DOHH2 (cell line): ENCODE results near the gene PTPRN2.

Experiments used
- CTCF ChIP-seq: fragments of 200-600 bp; sonication (generic); IDR thresholded peaks from one replicate; pipeline ENCODE4 v1.5.1; 2014; ENCODE audit warnings: antibody characterized with exemption, mild to moderate bottlenecking, low read depth, low read length; ENCODE audit not compliant: poor library complexity, severe bottlenecking
- EZH2phosphoT487 ChIP-seq: fragments of 200-600 bp; sonication (generic); IDR thresholded peaks from 2 replicates; pipeline ENCODE4 v1.6.1; 2017; ENCODE audit warnings: borderline replicate concordance, mild to moderate bottlenecking, antibody characterized with exemption, low read length, moderate library complexity, mixed read lengths

GRCh38 chr7:157577796-157578339 is 1009.8 kb downstream of the PTPRN2 start:
- TF ChIP-seq CTCF (no peak), EZH2phosphoT487 (no peak)
